CD8-positive, alpha-beta memory T cell (primary cell): ENCODE data around the gene TSNAXIP1. TPM values are rescaled to one million over a fixed set of nuclear protein-coding genes. Genes with fewer than 3 reads are reported as not detected.
A peak's percentile ranks its signal among the peaks of the same experiment; 100 is the strongest.

Experiments used
- CTCF ChIA-PET: fragments of 350-600 bp; sonication (Branson Sonifier 250); formaldehyde crosslinking; loops from one replicate; lab custom pipeline; 2021; ENCODE audit warnings: antibody characterized with exemption; lab: Charles Lee
- POLR2A ChIA-PET: fragments of 350-600 bp; sonication (Branson Sonifier 250); formaldehyde crosslinking; loops from one replicate; lab custom pipeline; 2021; ENCODE audit warnings: antibody characterized with exemption; lab: Charles Lee
- DNase-seq, 5 donors: peaks; one replicate each; pipeline versions ENCODE4 v3.0.0 to v3.0.0-alpha.2; 2020 to 2022; ENCODE audit warnings: mixed read lengths in 1 of 5
- H3K27ac ChIP-seq: one replicate; pipeline ENCODE4 v1.7.0; 2013; ENCODE audit warnings: low read depth, mild to moderate bottlenecking, low read length, moderate library complexity
- H3K27me3 ChIP-seq: 2 replicates; pipeline ENCODE4 v1.7.0; 2013; ENCODE audit warnings: low read length, mild to moderate bottlenecking; ENCODE audit not compliant: insufficient read depth, poor library complexity, severe bottlenecking
- H3K36me3 ChIP-seq: 2 replicates; pipeline ENCODE4 v1.7.0; 2013; ENCODE audit warnings: mild to moderate bottlenecking, low read length, moderate library complexity; ENCODE audit not compliant: insufficient read depth
- H3K4me1 ChIP-seq: 2 replicates; pipeline ENCODE4 v1.7.0; 2013; ENCODE audit warnings: mild to moderate bottlenecking, low read length, moderate library complexity; ENCODE audit not compliant: insufficient read depth
- H3K4me3 ChIP-seq: 2 replicates; pipeline ENCODE4 v1.7.0; 2013; ENCODE audit warnings: mild to moderate bottlenecking, low read length
- H3K9me3 ChIP-seq: 2 replicates; pipeline ENCODE4 v1.7.0; 2013; ENCODE audit warnings: mild to moderate bottlenecking, low read length
- H3K27ac Mint-ChIP-seq, 8 donors: one replicate each; pipeline ENCODE4 v1.8.0; 2020 to 2021; ENCODE audit warnings: mixed read lengths in 8 of 8, mild to moderate bottlenecking in 6 of 8, inconsistent platforms in 3 of 8, moderate library complexity in 3 of 8
- H3K27me3 Mint-ChIP-seq, 2 donors: one replicate each; pipeline ENCODE4 v1.8.0; 2020 to 2021; ENCODE audit warnings: mixed read lengths in 2 of 2, mild to moderate bottlenecking in 1 of 2, moderate library complexity in 1 of 2
- H3K36me3 Mint-ChIP-seq, 3 donors: one replicate each; pipeline ENCODE4 v1.8.0; 2020 to 2021; ENCODE audit warnings: mixed read lengths in 3 of 3, inconsistent platforms in 1 of 3, mild to moderate bottlenecking in 1 of 3
- H3K4me1 Mint-ChIP-seq, 3 donors: one replicate each; pipeline ENCODE4 v1.8.0; 2020 to 2021; ENCODE audit warnings: mixed read lengths in 3 of 3, inconsistent platforms in 1 of 3, mild to moderate bottlenecking in 1 of 3
- H3K4me3 Mint-ChIP-seq, 7 donors: one replicate each; pipeline ENCODE4 v1.8.0; 2020 to 2021; ENCODE audit warnings: mixed read lengths in 7 of 7, mild to moderate bottlenecking in 6 of 7, moderate library complexity in 4 of 7, inconsistent platforms in 2 of 7
- H3K9me3 Mint-ChIP-seq, 5 donors: one replicate each; pipeline ENCODE4 v1.8.0; 2020 to 2022; ENCODE audit warnings: mixed read lengths in 5 of 5, mild to moderate bottlenecking in 3 of 5, moderate library complexity in 2 of 5, inconsistent platforms in 1 of 5
- polyA plus RNA-seq: library from polyadenylated mRNA; unstranded; fragments of 300-500 nt; fragmentation: Illumina TruSeq; gene quantifications from one replicate; pipeline ENCODE4 v1.2.3, GENCODE V29; 2021
- total RNA-seq, 2 experiments: library from RNA; stranded (reverse); gene quantifications; one replicate each; pipeline ENCODE4 v1.2.3, GENCODE V29; 2021

The TSNAXIP1 gene
- total and polyA plus RNA-seq, 3 experiments from 2014 or later, result 0.13 to 1.5 (median 1.2) TPM

- no peaks in the 10 kb centered on the region for H3K27me3 Mint-ChIP-seq
- Histone ChIP-seq H3K27ac (no peak overlapping the region), H3K36me3 (peaks cover 4% of the 10 kb centered on the region), H3K27me3 (no peaks in the 10 kb centered on the region), H3K4me3 (no peak overlapping the region), H3K4me1 (no peaks in the 10 kb centered on the region), H3K9me3 (no peaks in the 10 kb centered on the region)
- H3K4me1 Mint-ChIP-seq, result peaks cover 16 to 29% (median 18%) of the 10 kb centered on the region in 3 donors
- no peaks in the 10 kb centered on the region for H3K9me3 Mint-ChIP-seq
- peak overlapping the region in 1 of 8 donors; percentile 10 for H3K27ac Mint-ChIP-seq
- ChIA-PET POLR2A (no interaction called here), CTCF (interaction anchor here (1.9 kb wide), 1 partner anchor 42 kb away, joined by 5 read pairs; no protein-coding TSS in a partner anchor)
- no peak overlapping the region for H3K4me3 Mint-ChIP-seq
- peaks cover 3 to 39% (median 14%) of the 10 kb centered on the region in 3 donors for H3K36me3 Mint-ChIP-seq
- no peak for DNase-seq
Observed at GRCh38 chr16:67774457-67774853, 32.2 kb upstream of the TSNAXIP1 start.

GRCh38 chr16:67775273-67775672 is 31.4 kb upstream of the TSNAXIP1 start:
- Histone ChIP-seq H3K9me3 (no peaks in the 10 kb centered on the region), H3K4me1 (peaks cover 7% of the 10 kb centered on the region), H3K27me3 (no peaks in the 10 kb centered on the region), H3K4me3 (no peak overlapping the region), H3K36me3 (peaks cover 4% of the 10 kb centered on the region), H3K27ac (no peak overlapping the region)
- POLR2A ChIA-PET, result no interaction called here
- no peaks in the 10 kb centered on the region for H3K9me3 Mint-ChIP-seq
- peaks cover 19 to 34% (median 20%) of the 10 kb centered on the region in 3 donors for H3K4me1 Mint-ChIP-seq
- H3K36me3 Mint-ChIP-seq, result peaks cover 0 to 38% (median 11%) of the 10 kb centered on the region in 3 donors
- no peak for DNase-seq
- H3K4me3 Mint-ChIP-seq, result no peak overlapping the region
- CTCF ChIA-PET, result interaction anchor here (1.2 kb wide), 1 partner anchor 21 kb away, joined by 3 read pairs; no protein-coding TSS in a partner anchor
- no peak overlapping the region for H3K27ac Mint-ChIP-seq
- no peaks in the 10 kb centered on the region for H3K27me3 Mint-ChIP-seq

- Mint-ChIP-seq H3K36me3 (peaks cover 0 to 18% (median 2%) of the 10 kb centered on the region in 3 donors), H3K4me1 (peaks cover 29 to 46% (median 36%) of the 10 kb centered on the region in 3 donors), H3K27ac (peak overlapping the region in 4 of 8 donors; percentile 16 to 80 (median 43)), H3K4me3 (no peak overlapping the region), H3K27me3 (no peaks in the 10 kb centered on the region), H3K9me3 (no peaks in the 10 kb centered on the region)
- no peak overlapping the region for H3K27ac ChIP-seq
- ChIA-PET CTCF (interaction anchor here (1.1 kb wide), 1 partner anchor 37 kb away, joined by 3 read pairs; no protein-coding TSS in a partner anchor), POLR2A (no interaction called here)
- H3K27me3 ChIP-seq, result no peaks in the 10 kb centered on the region
- DNase-seq, result no peak
- H3K9me3 ChIP-seq, result no peaks in the 10 kb centered on the region
- H3K4me1 ChIP-seq, result peaks cover 22% of the 10 kb centered on the region
- H3K4me3 ChIP-seq, result no peak overlapping the region
- H3K36me3 ChIP-seq, result peaks cover 4% of the 10 kb centered on the region
Observed at GRCh38 chr16:67779256-67780014, 27.3 kb upstream of the TSNAXIP1 start.

- peaks cover 22% of the 10 kb centered on the region for H3K4me1 ChIP-seq
- Mint-ChIP-seq H3K4me1 (peaks cover 27 to 42% (median 31%) of the 10 kb centered on the region in 3 donors), H3K27me3 (no peaks in the 10 kb centered on the region), H3K4me3 (no peak overlapping the region), H3K27ac (peak overlapping the region; percentile 64 to 97 (median 87)), H3K36me3 (peaks cover 0 to 15% (median 0%) of the 10 kb centered on the region in 3 donors), H3K9me3 (no peaks in the 10 kb centered on the region)
- ChIA-PET CTCF (interaction anchor here (1.1 kb wide), 1 partner anchor 19 kb away, joined by 3 read pairs; no protein-coding TSS in a partner anchor), POLR2A (no interaction called here)
- H3K27me3 ChIP-seq, result no peaks in the 10 kb centered on the region
- H3K27ac ChIP-seq, result no peak overlapping the region
- no peak overlapping the region for H3K4me3 ChIP-seq
- no peak for DNase-seq
- no peaks in the 10 kb centered on the region for H3K9me3 ChIP-seq
- peaks cover 4% of the 10 kb centered on the region for H3K36me3 ChIP-seq
Observed at GRCh38 chr16:67780847-67781564, 25.7 kb upstream of the TSNAXIP1 start.

GRCh38 chr16:67781565-67781921 is 25.1 kb upstream of the TSNAXIP1 start:
- peaks cover 0 to 17% (median 0%) of the 10 kb centered on the region in 3 donors for H3K36me3 Mint-ChIP-seq
- H3K4me3 Mint-ChIP-seq, result no peak overlapping the region
- no peak overlapping the region for H3K27ac ChIP-seq
- peaks cover 30 to 46% (median 31%) of the 10 kb centered on the region in 3 donors for H3K4me1 Mint-ChIP-seq
- H3K4me3 ChIP-seq, result no peak overlapping the region
- ChIA-PET POLR2A (no interaction called here), CTCF (interaction anchor here (1.5 to 1.9 kb wide), 2 partner anchors 35 to 261 kb away, joined by 3 to 6 read pairs; no protein-coding TSS in a partner anchor)
- H3K27me3 Mint-ChIP-seq, result no peaks in the 10 kb centered on the region
- DNase-seq, result peak in 1 of 5 donors; percentile 17
- no peaks in the 10 kb centered on the region for H3K9me3 Mint-ChIP-seq
- peaks cover 22% of the 10 kb centered on the region for H3K4me1 ChIP-seq
- peaks cover 4% of the 10 kb centered on the region for H3K36me3 ChIP-seq
- H3K27ac Mint-ChIP-seq, result peak overlapping the region; percentile 64 to 97 (median 87)
- no peaks in the 10 kb centered on the region for H3K9me3 ChIP-seq
- H3K27me3 ChIP-seq, result no peaks in the 10 kb centered on the region

GRCh38 chr16:67782567-67783352 is 23.9 kb upstream of the TSNAXIP1 start:
- POLR2A ChIA-PET, result interaction anchor here (0.6 kb wide), 1 partner anchor 201 kb away, joined by 5 read pairs; no protein-coding TSS in a partner anchor
- Histone ChIP-seq H3K4me1 (peaks cover 22% of the 10 kb centered on the region), H3K4me3 (no peak overlapping the region), H3K9me3 (no peaks in the 10 kb centered on the region), H3K27me3 (no peaks in the 10 kb centered on the region), H3K27ac (no peak overlapping the region), H3K36me3 (peaks cover 4% of the 10 kb centered on the region)
- CTCF ChIA-PET, result interaction anchor here (1.5 to 1.9 kb wide), 2 partner anchors 34 to 262 kb away, joined by 3 to 6 read pairs; no protein-coding TSS in a partner anchor
- H3K4me3 Mint-ChIP-seq, result no peak overlapping the region
- DNase-seq, result no peak
- peaks cover 0 to 17% (median 0%) of the 10 kb centered on the region in 3 donors for H3K36me3 Mint-ChIP-seq
- H3K4me1 Mint-ChIP-seq, result peaks cover 29 to 47% (median 37%) of the 10 kb centered on the region in 3 donors
- peak overlapping the region in 2 of 8 donors; percentile 22 to 50 for H3K27ac Mint-ChIP-seq
- no peaks in the 10 kb centered on the region for H3K27me3 Mint-ChIP-seq
- no peaks in the 10 kb centered on the region for H3K9me3 Mint-ChIP-seq

- no peaks in the 10 kb centered on the region for H3K9me3 ChIP-seq
- Mint-ChIP-seq H3K4me3 (no peak overlapping the region), H3K4me1 (peaks cover 27 to 46% (median 37%) of the 10 kb centered on the region in 3 donors), H3K27me3 (no peaks in the 10 kb centered on the region), H3K27ac (peak overlapping the region in 3 of 8 donors; percentile 11 to 50 (median 22)), H3K9me3 (no peaks in the 10 kb centered on the region), H3K36me3 (peaks cover 0 to 16% (median 0%) of the 10 kb centered on the region in 3 donors)
- DNase-seq, result no peak
- H3K27me3 ChIP-seq, result no peaks in the 10 kb centered on the region
- H3K36me3 ChIP-seq, result peaks cover 4% of the 10 kb centered on the region
- CTCF ChIA-PET, result interaction anchor here (1.5 to 1.9 kb wide), 2 partner anchors 33 to 262 kb away, joined by 3 to 6 read pairs; no protein-coding TSS in a partner anchor
- peaks cover 22% of the 10 kb centered on the region for H3K4me1 ChIP-seq
- POLR2A ChIA-PET, result no interaction called here
- H3K27ac ChIP-seq, result no peak overlapping the region
- H3K4me3 ChIP-seq, result no peak overlapping the region
Observed at GRCh38 chr16:67783353-67783725, 23.4 kb upstream of the TSNAXIP1 start.
